HUES64 (cell line): Measurements from ENCODE around the gene NOL3.

ENCODE experiments used
- H3K27ac ChIP-seq: 2 replicates; pipeline ENCODE4 v1.7.0; 2013; ENCODE audit warnings: low read depth, low read length, inconsistent platforms
- H3K27me3 ChIP-seq: 2 replicates; pipeline ENCODE4 v1.6.1; 2013; ENCODE audit warnings: mild to moderate bottlenecking, low read length; ENCODE audit not compliant: insufficient read depth
- H3K36me3 ChIP-seq: 2 replicates; pipeline ENCODE4 v1.6.1; 2013; ENCODE audit warnings: mild to moderate bottlenecking, low read length; ENCODE audit not compliant: insufficient read depth
- H3K4me1 ChIP-seq: 2 replicates; pipeline ENCODE4 v1.6.1; 2013; ENCODE audit warnings: mild to moderate bottlenecking, low read length, moderate library complexity; ENCODE audit not compliant: insufficient read depth
- H3K4me3 ChIP-seq: 2 replicates; pipeline ENCODE4 v1.5.1; 2013; ENCODE audit warnings: mild to moderate bottlenecking, low read length, moderate library complexity
- H3K9ac ChIP-seq: 2 replicates; pipeline ENCODE4 v1.6.1; 2013; ENCODE audit warnings: mild to moderate bottlenecking, low read depth, low read length
- H3K9me3 ChIP-seq: 2 replicates; pipeline ENCODE4 v1.6.1; 2013; ENCODE audit warnings: low read depth, low read length; ENCODE audit not compliant: insufficient read depth
- WGBS: fragments of 150-250, 120-280 bp; methylation state at CpG from one replicate; pipeline ENCODE4 v1.1.7; 2013; ENCODE audit warnings: missing lambda C conversion rate; 5-methylcytosine and 5-hydroxymethylcytosine counted together

NOL3 gene

GRCh38 chr16:67176662-67177061, 6.3 kb downstream of the NOL3 start:
- H3K4me1 ChIP-seq = peaks cover 7% of the 10 kb centered on the region
- H3K4me3 ChIP-seq = no peak overlapping the region
- H3K27ac ChIP-seq = no peak overlapping the region
- peaks cover 71% of the 10 kb centered on the region for H3K27me3 ChIP-seq
- H3K9me3 ChIP-seq = no peaks in the 10 kb centered on the region
- H3K36me3 ChIP-seq = no peaks in the 10 kb centered on the region
- 93% methylated on average over 12 of the region's 12 CpGs for WGBS
- H3K9ac ChIP-seq = no peak overlapping the region

- Histone ChIP-seq H3K36me3 (no peaks in the 10 kb centered on the region), H3K4me3 (peak overlapping the region; percentile 50), H3K27ac (0 out of 2 replicates have a peak overlapping the region, but pooled peaks have one; percentile 44), H3K4me1 (peaks cover 7% of the 10 kb centered on the region), H3K27me3 (peaks cover 58% of the 10 kb centered on the region), H3K9me3 (no peaks in the 10 kb centered on the region), H3K9ac (peak overlapping the region; percentile 43; the same call in 1 of the 2 replicates)
- WGBS = 5% methylated on average over 73 of the region's 73 CpGs
These were observed 7.7 kb downstream of the NOL3 start for GRCh38 chr16:67177743-67178699.

- no peak overlapping the region for H3K4me3 ChIP-seq
- H3K27me3 ChIP-seq = peaks cover 48% of the 10 kb centered on the region
- no peaks in the 10 kb centered on the region for H3K9me3 ChIP-seq
- no peaks in the 10 kb centered on the region for H3K4me1 ChIP-seq
- no peaks in the 10 kb centered on the region for H3K36me3 ChIP-seq
- H3K27ac ChIP-seq = no peak overlapping the region
- H3K9ac ChIP-seq = no peak overlapping the region
- 93% methylated on average over 13 of the region's 13 CpGs for WGBS
These were observed 9.2 kb downstream of the NOL3 start for GRCh38 chr16:67179421-67180080.

GRCh38 chr16:67180166-67180565, 9.8 kb downstream of the NOL3 start:
- no peak overlapping the region for H3K27ac ChIP-seq
- WGBS = 92% methylated on average over 16 of the region's 16 CpGs
- H3K9me3 ChIP-seq = no peaks in the 10 kb centered on the region
- H3K9ac ChIP-seq = no peak overlapping the region
- no peak overlapping the region for H3K4me3 ChIP-seq
- H3K36me3 ChIP-seq = no peaks in the 10 kb centered on the region
- no peaks in the 10 kb centered on the region for H3K4me1 ChIP-seq
- H3K27me3 ChIP-seq = peaks cover 48% of the 10 kb centered on the region

GRCh38 chr16:67181346-67181745, 11.0 kb downstream of the NOL3 start:
- H3K4me3 ChIP-seq = no peak overlapping the region
- WGBS = 94% methylated on average over 2 of the region's 2 CpGs
- peaks cover 48% of the 10 kb centered on the region for H3K27me3 ChIP-seq
- H3K9ac ChIP-seq = no peak overlapping the region
- H3K27ac ChIP-seq = no peak overlapping the region
- no peaks in the 10 kb centered on the region for H3K9me3 ChIP-seq
- H3K36me3 ChIP-seq = no peaks in the 10 kb centered on the region
- H3K4me1 ChIP-seq = no peaks in the 10 kb centered on the region

- peaks cover 4% of the 10 kb centered on the region; the same call in 1 of the 2 replicates for H3K4me1 ChIP-seq
- peaks cover 44% of the 10 kb centered on the region for H3K27me3 ChIP-seq
- WGBS = 89% methylated on average over 2 of the region's 2 CpGs
- no peak overlapping the region for H3K27ac ChIP-seq
- no peaks in the 10 kb centered on the region for H3K36me3 ChIP-seq
- no peak overlapping the region for H3K4me3 ChIP-seq
- no peaks in the 10 kb centered on the region for H3K9me3 ChIP-seq
- no peak overlapping the region for H3K9ac ChIP-seq
These were observed 11.9 kb downstream of the NOL3 start for GRCh38 chr16:67182288-67182687.

- Histone ChIP-seq H3K36me3 (no peaks in the 10 kb centered on the region), H3K4me3 (peak overlapping the region; percentile 91), H3K9me3 (no peaks in the 10 kb centered on the region), H3K9ac (no peak overlapping the region), H3K4me1 (peaks cover 4% of the 10 kb centered on the region; the same call in 1 of the 2 replicates), H3K27ac (no peak overlapping the region), H3K27me3 (peaks cover 36% of the 10 kb centered on the region)
- 8% methylated on average over 11 of the region's 11 CpGs for WGBS
These were observed 12.9 kb downstream of the NOL3 start for GRCh38 chr16:67183284-67183626.

GRCh38 chr16:67183627-67184452, 13.5 kb downstream of the NOL3 start, which contains the start of gene MATCAP1:
Gene MATCAP1 (minus strand): TSS chr16:67183963. CDS start chr16:67180610, 3,353 bp downstream.
- H3K4me3 ChIP-seq = peak within 1 kb of the TSS; percentile 91
- H3K9ac ChIP-seq = peak within 1 kb of the TSS; percentile 96
- peaks cover 4% of the 10 kb centered on the region; the same call in 1 of the 2 replicates for H3K4me1 ChIP-seq
- no peaks in the 10 kb centered on the region for H3K9me3 ChIP-seq
- under 1% methylated on average over 77 of the region's 77 CpGs for WGBS
- peak within 1 kb of the TSS; percentile 97 for H3K27ac ChIP-seq
- H3K36me3 ChIP-seq = no peaks in the 10 kb centered on the region
- peaks cover 31% of the 10 kb centered on the region for H3K27me3 ChIP-seq

GRCh38 chr16:67184453-67184994, 14.2 kb downstream of the NOL3 start:
- Histone ChIP-seq H3K36me3 (no peaks in the 10 kb centered on the region), H3K27me3 (peaks cover 29% of the 10 kb centered on the region), H3K4me1 (peaks cover 4% of the 10 kb centered on the region; the same call in 1 of the 2 replicates), H3K27ac (no peak overlapping the region), H3K4me3 (peak overlapping the region; percentile 91), H3K9ac (no peak overlapping the region), H3K9me3 (no peaks in the 10 kb centered on the region)
- 10% methylated on average over 59 of the region's 59 CpGs for WGBS

- H3K27me3 ChIP-seq = peaks cover 29% of the 10 kb centered on the region
- peaks cover 4% of the 10 kb centered on the region; the same call in 1 of the 2 replicates for H3K4me1 ChIP-seq
- H3K4me3 ChIP-seq = peak overlapping the region; percentile 91; the same call in 1 of the 2 replicates
- H3K9ac ChIP-seq = no peak overlapping the region
- no peaks in the 10 kb centered on the region for H3K9me3 ChIP-seq
- WGBS = 18% methylated on average over 43 of the region's 43 CpGs
- no peaks in the 10 kb centered on the region for H3K36me3 ChIP-seq
- H3K27ac ChIP-seq = no peak overlapping the region
These were observed 14.8 kb downstream of the NOL3 start for GRCh38 chr16:67184995-67185650.
